Measurements from ENCODE around the gene USP21. TPM values are rescaled to one million over a fixed set of nuclear protein-coding genes. Genes with fewer than 3 reads are reported as not detected.

USP21 gene
- total and polyA plus RNA-seq, 12 donors = 8.8 to 24.0 (median 14.7) TPM

DNA sequence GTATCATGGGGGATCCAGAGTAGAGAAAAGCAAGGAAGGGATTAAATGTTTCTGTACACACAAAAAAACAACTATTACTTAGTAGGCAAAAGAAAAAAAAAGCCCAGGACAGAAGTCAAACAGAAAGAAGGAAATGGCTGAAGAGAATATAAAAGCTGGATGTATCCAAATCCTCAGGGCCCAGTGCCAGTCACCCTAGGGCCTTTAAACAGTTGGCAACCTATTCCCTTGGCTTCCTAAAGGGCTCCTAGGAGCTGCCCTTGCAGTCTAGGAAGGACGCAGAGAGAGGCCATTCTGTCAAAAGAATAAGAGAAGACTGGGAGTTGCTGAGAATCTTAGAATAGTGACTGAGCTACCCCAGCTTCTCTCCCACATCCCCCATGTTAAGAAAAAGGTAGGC is 13.0 kb downstream of the USP21 start:
- Histone ChIP-seq H3K4me3 (no peak overlapping the region), H3K36me3 (peaks cover 0 to 85% (median 29%) of the 10 kb centered on the region in 9 donors), H3K4me1 (peaks cover 3 to 48% (median 35%) of the 10 kb centered on the region in 9 donors), H3K27me3 (no peaks in the 10 kb centered on the region), H3K9me3 (no peaks in the 10 kb centered on the region), H3K27ac (peak overlapping the region in 9 of 10 donors; percentile 32 to 70 (median 56))
- ATAC-seq (no peak), DNase-seq (no peak)
- intact Hi-C loops (cut with DNase I) = no loop called here
- TF ChIP-seq, protein P1, sequence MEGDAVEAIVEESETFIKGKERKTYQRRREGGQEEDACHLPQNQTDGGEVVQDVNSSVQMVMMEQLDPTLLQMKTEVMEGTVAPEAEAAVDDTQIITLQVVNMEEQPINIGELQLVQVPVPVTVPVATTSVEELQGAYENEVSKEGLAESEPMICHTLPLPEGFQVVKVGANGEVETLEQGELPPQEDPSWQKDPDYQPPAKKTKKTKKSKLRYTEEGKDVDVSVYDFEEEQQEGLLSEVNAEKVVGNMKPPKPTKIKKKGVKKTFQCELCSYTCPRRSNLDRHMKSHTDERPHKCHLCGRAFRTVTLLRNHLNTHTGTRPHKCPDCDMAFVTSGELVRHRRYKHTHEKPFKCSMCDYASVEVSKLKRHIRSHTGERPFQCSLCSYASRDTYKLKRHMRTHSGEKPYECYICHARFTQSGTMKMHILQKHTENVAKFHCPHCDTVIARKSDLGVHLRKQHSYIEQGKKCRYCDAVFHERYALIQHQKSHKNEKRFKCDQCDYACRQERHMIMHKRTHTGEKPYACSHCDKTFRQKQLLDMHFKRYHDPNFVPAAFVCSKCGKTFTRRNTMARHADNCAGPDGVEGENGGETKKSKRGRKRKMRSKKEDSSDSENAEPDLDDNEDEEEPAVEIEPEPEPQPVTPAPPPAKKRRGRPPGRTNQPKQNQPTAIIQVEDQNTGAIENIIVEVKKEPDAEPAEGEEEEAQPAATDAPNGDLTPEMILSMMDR (IDR thresholded peaks at IDR 0.05) = no peak
- 57 to 91% methylated on average over 1 of the region's 1 CpG for WGBS, 2 donors

DNA sequence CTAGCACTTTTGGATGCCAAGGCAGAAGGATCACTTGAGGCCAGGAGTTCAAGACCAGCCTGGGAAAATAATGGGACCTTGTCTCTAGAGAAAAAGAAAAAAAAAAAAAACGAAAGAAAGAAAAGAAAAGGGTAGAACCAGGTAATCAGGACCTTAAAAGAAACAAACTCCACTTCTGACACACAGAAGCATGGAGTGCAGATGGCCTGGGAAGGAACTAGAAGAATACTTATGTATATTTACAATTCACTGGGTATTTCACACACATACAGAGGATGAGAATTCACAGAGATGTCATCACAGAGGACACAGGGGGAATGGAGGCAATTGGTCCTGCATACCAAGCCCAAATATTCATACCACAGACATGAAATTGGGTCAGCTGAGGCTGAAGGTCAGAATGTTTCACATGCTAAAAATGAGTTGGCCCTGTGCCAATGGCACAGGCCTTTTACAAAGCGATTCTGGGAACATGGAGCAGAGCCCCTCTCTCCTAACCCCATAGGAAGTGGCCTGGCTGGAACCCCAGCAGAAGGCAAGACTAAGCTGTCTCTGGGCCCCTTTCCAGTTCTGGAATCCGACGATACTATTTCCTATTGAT is 13.6 kb downstream of the USP21 start:
- ATAC-seq = peak in 1 of 8 donors; percentile 13
- Histone ChIP-seq H3K4me3 (no peak overlapping the region), H3K27me3 (no peaks in the 10 kb centered on the region), H3K4me1 (peaks cover 3 to 48% (median 36%) of the 10 kb centered on the region in 9 donors), H3K27ac (peak overlapping the region in 9 of 10 donors; percentile 32 to 70 (median 56)), H3K9me3 (no peaks in the 10 kb centered on the region), H3K36me3 (peaks cover 0 to 85% (median 29%) of the 10 kb centered on the region in 9 donors)
- TF ChIP-seq, protein P1 (IDR thresholded peaks at IDR 0.05) = no peak
- 24% methylated on average over 4 of the region's 4 CpGs for WGBS, 2 donors
- DNase-seq = peak in 1 of 2 donors; percentile 54
- intact Hi-C loops (cut with DNase I) = no loop called here

- DNase-seq = no peak
- 93% methylated on average over 11 of the region's 11 CpGs for whole genome bisulfite sequencing, 2 donors
Observed at GRCh38 chr1:161173711-161174110, 14.4 kb downstream of the USP21 start.

DNA sequence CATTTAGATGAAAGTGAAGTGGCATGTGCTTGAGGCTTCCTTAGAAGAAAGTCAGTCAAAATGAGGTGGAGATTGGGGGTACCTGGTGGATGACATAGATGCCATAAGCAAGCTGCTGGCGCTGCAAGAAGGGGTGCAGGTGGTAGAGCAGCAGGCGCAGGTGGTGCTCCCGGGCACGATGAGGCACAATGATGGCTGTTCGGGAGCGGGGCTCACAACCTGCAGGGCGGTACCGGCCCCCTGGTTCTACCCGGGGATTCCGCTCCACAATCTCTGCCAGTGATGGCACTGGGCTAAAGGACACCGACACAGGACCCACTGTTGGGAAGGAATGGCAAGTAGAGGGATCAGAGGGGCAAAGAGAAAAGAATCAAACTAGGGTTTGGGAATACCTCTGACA is 15.6 kb downstream of the USP21 start:
- WGBS, 2 donors = 96 to 97% methylated on average over 11 of the region's 11 CpGs
- H3K27me3 ChIP-seq = no peaks in the 10 kb centered on the region
- peaks cover 3 to 51% (median 36%) of the 10 kb centered on the region in 9 donors for H3K4me1 ChIP-seq
- DNase-seq = no peak
- peak overlapping the region in 1 of 10 donors; percentile 11 for H3K27ac ChIP-seq
- no peak for ATAC-seq
- no peak overlapping the region for H3K4me3 ChIP-seq
- no peaks in the 10 kb centered on the region for H3K9me3 ChIP-seq
- intact Hi-C loops (cut with DNase I) = no loop called here
- TF ChIP-seq, protein P1 (IDR thresholded peaks at IDR 0.05) = no peak
- H3K36me3 ChIP-seq = peaks cover 0 to 65% (median 29%) of the 10 kb centered on the region in 9 donors

More at GRCh38 chr1:161173711-161174110, 14.4 kb downstream of the USP21 start:
- H3K36me3 ChIP-seq = peaks cover 0 to 77% (median 29%) of the 10 kb centered on the region in 9 donors
- peak overlapping the region in 8 of 10 donors; percentile 32 to 70 (median 57) for H3K27ac ChIP-seq
- intact Hi-C loops (cut with DNase I) = no loop called here
- H3K4me3 ChIP-seq = no peak overlapping the region
- TF ChIP-seq, protein P1 (IDR thresholded peaks at IDR 0.05) = no peak
- no peaks in the 10 kb centered on the region for H3K27me3 ChIP-seq
- no peak for ATAC-seq
- peaks cover 3 to 51% (median 36%) of the 10 kb centered on the region in 9 donors for H3K4me1 ChIP-seq
- no peaks in the 10 kb centered on the region for H3K9me3 ChIP-seq
